ENCODE results near the gene POMT2.
"Not testable (repeated sequence)": the region's sequence is repeated elsewhere in the genome, so short reads cannot be mapped to it uniquely, and the experiment has no call there.

Gene POMT2

DNA sequence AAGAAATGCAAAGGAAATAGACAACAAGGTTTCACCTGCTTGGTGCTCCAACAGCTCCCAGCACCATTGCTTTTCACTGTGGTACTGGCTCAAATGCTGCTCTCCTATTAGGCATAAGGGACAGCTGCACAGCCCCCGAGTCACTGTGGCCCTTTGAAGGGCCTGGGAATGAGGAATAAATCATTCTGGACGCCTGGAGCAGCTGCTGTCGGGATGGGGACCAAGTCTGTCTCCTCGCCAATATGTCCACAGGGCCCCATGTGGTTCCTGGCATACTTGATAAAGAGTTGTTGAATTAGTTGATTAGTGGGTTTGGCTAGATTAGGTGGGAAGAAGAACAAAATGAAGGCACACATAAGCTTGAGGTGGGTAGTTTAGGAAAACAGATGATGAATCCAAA, 36.6 kb downstream of the POMT2 start:
- no peak overlapping the region for H3K27ac ChIP-seq
- CTCF ChIA-PET: interaction anchor here (0.5 kb wide), 1 partner anchor 745 kb away, joined by 9 read pairs; no protein-coding TSS in a partner anchor
- POLR2A ChIA-PET (ENCODE audit: low non-redundant PET): no interaction called here
- no peak for DNase-seq (ENCODE audit: low spot score)
- TF ChIP-seq, protein P1, sequence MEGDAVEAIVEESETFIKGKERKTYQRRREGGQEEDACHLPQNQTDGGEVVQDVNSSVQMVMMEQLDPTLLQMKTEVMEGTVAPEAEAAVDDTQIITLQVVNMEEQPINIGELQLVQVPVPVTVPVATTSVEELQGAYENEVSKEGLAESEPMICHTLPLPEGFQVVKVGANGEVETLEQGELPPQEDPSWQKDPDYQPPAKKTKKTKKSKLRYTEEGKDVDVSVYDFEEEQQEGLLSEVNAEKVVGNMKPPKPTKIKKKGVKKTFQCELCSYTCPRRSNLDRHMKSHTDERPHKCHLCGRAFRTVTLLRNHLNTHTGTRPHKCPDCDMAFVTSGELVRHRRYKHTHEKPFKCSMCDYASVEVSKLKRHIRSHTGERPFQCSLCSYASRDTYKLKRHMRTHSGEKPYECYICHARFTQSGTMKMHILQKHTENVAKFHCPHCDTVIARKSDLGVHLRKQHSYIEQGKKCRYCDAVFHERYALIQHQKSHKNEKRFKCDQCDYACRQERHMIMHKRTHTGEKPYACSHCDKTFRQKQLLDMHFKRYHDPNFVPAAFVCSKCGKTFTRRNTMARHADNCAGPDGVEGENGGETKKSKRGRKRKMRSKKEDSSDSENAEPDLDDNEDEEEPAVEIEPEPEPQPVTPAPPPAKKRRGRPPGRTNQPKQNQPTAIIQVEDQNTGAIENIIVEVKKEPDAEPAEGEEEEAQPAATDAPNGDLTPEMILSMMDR (conservative IDR thresholded peaks at IDR 0.05; ENCODE audit: low read depth): no peak

DNA sequence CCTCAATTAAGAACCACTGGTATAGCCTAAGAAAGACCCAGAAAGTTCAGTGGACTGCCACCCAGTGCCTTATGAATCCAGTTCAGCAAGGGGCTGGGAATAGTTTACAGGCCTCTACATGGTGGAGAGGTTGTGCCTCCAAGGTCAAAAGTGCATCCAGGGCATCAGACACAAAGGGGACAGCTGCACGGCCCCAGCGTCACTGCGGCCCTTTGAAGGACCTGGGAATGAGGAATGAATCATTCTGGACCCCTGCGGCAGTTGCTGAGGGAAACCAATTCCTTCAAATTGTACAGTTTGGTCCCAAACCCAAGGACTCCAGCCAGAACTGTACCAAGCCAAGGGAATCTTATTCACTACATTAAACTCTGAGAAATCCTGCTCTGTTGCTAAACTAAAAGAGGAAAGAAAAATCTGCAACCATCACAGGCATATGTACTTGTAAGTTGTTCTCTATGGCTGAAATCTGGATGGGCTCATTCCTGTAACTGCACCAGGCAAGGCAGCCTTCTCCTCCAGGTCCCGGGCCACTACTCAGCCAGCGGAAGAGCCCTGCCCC, 38.8 kb downstream of the POMT2 start:
- POLR2A ChIA-PET (ENCODE audit: low non-redundant PET): no interaction called here
- TF ChIP-seq, protein P1 (conservative IDR thresholded peaks at IDR 0.05; ENCODE audit: low read depth): no peak
- CTCF ChIA-PET: no interaction called here
- no peak overlapping the region for H3K27ac ChIP-seq
- DNase-seq (ENCODE audit: low spot score): no peak

DNA sequence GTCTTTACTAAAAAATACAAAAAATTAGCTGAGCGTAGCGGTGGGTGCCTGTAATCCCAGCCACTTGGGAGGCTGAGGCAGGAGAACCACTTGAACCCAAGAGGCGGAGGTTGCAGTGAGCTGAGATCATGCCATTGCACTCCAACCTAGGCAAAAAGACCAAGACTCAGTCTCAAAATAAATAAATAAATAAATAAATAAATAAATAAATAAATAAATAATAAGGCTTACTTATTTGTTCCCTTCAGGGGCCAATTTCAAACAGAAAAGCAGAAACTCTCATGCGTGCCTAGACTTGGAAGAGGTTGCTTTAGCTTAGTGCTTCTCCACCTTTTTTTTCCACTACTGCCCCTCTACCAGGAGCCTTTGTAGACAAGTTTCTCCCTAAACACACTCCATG, 39.8 kb downstream of the POMT2 start:
- DNase-seq (ENCODE audit: low spot score); POLR2A ChIA-PET (ENCODE audit: low non-redundant PET); H3K27ac ChIP-seq; CTCF ChIA-PET: not testable (repeated sequence)

DNA sequence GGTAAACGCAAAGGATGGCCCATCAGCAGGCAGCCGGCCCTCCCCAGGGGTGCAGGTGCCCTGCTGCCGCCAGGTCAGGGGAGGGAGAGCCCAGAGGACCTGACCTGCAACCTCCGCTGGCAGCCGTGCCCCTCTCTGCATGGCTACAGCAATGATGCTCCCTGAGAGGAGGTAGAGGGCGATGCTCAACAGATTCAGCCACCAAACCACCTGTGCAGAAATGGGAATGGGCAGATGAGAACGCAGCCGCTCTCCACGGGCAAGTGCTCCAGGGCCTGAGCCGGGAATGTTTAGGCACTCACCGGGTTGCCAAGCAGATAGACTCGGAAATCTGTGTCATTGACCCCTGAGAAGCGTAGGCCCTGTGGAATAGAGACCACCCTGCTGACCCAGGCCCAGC, 41.0 kb downstream of the POMT2 start:
- ChIA-PET CTCF (no interaction called here), POLR2A (ENCODE audit: low non-redundant PET) (no interaction called here)
- H3K27ac ChIP-seq: no peak overlapping the region
- DNase-seq (ENCODE audit: low spot score): no peak
- TF ChIP-seq, protein P1 (conservative IDR thresholded peaks at IDR 0.05; ENCODE audit: low read depth): no peak

DNA sequence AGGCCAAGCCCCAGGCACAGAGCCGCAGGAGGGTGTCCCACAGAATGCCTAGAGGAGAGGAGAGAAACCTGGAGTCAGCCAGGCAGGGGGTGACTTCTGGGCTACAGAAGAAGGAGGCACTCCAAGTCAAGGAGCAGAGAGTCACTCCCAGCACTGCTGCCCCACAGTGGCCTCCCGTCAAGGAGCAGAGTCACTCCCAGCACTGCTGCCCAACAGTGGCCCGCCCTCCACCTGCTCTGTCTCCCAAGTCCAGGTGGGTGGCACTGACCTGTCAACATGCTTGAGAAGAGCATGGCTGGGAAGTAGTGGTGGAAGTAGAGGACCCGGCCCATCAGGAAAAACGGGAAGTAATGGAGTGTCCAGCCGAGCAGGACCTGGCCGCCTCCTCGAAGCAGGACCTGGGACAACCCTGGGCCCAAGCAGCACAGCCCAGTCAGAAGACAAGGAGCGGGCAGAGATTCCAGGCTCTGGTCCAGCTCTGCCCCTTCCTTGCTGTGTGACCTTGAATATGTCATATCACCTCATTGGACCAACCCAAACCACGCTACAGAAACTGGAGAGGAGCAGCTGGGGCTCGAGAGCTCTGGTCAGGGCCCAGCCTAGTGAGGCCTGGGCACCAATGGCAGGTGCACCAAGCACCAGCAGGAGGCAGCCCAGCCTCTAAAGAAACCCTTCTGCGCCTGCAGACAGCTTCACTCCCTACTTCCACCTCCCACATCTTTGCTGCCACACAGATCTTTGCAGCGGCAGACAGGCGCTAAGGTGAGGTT, 42.0 kb downstream of the POMT2 start:
- CTCF ChIA-PET: no interaction called here
- DNase-seq (ENCODE audit: low spot score): no peak
- POLR2A ChIA-PET (ENCODE audit: low non-redundant PET): no interaction called here
- no peak overlapping the region for H3K27ac ChIP-seq
- TF ChIP-seq, protein P1 (conservative IDR thresholded peaks at IDR 0.05; ENCODE audit: low read depth): no peak

DNA sequence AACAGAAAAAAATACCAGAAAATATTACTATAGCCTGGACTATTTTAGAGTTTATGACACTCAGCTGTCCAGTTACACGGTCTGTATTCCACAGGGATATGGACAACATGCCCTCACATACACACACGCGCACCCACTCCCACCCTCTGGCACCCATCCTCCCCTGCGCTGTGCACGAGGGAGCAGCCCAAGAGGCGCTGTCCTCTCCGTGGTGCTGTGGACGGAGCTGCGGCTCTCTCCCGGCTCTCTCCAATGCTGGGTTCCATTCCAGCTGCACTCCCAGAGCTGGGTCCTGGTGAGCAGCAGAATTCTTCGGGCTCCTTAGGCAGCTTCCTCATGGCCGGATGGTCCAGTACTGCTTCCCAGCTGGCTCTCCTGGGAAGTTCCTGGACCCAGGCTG, 43.7 kb downstream of the POMT2 start:
- POLR2A ChIA-PET (ENCODE audit: low non-redundant PET): interaction anchor here (0.6 kb wide), 1 partner anchor 176 kb away, joined by 4 read pairs; no protein-coding TSS in a partner anchor
- TF ChIP-seq, protein P1 (conservative IDR thresholded peaks at IDR 0.05; ENCODE audit: low read depth): no peak
- CTCF ChIA-PET: interaction anchor here (0.6 kb wide), 1 partner anchor 52 kb away, joined by 9 read pairs; no protein-coding TSS in a partner anchor
- H3K27ac ChIP-seq: no peak overlapping the region
- no peak for DNase-seq (ENCODE audit: low spot score)

DNA sequence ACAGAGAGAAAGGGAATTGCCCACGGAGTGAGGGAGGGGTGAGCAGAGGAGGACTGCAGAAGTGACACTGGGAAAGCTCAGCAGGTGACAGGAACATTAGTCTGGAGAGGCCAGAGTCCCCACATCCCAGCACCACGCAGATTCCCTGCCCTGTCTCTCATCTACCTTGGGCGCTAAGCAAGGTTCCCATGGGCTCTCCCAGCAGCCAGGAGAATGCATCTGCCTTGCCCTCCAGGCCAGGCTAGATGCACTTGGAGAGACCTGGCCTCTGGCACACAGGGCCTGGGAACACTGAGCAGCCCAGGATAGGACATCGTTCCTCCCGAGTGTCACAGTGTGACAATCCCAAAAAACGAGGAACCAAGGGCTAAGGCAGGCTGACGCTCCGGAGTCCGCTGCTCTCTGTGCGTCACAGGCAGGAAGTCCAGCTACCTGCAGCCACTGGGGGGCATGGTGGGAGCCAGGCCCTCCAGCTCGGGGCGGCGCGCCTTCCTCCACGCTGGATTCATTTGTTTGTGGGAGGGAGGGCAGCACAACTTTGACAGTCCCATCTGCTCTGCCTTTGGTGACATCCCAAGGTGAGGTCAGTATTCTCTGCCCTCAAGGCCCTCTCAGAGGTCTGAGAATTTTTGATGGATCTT, 44.3 kb downstream of the POMT2 start:
- ChIA-PET CTCF (no interaction called here), POLR2A (ENCODE audit: low non-redundant PET) (no interaction called here)
- TF ChIP-seq, protein P1 (conservative IDR thresholded peaks at IDR 0.05; ENCODE audit: low read depth): no peak
- DNase-seq (ENCODE audit: low spot score): no peak
- no peak overlapping the region for H3K27ac ChIP-seq

All from RWPE1 (cell line).